HL-60 (cell line): ENCODE data around the gene COX7A1.

Experiments used
- GABPA ChIP-seq: IDR thresholded peaks from 2 replicates; pipeline ENCODE4 v1.6.1; 2012; ENCODE audit warnings: low read depth
- POLR2AphosphoS5 ChIP-seq: IDR thresholded peaks from 2 replicates; pipeline ENCODE4 v1.6.1; 2012; ENCODE audit warnings: low read depth
- SPI1 ChIP-seq: IDR thresholded peaks from 2 replicates; pipeline ENCODE4 v1.6.1; 2012; ENCODE audit warnings: low read depth, mild to moderate bottlenecking, borderline replicate concordance
- TF ChIP-seq, protein P1 (sequence below): IDR thresholded peaks from one replicate; pipeline ENCODE4 v1.5.1; 2011; ENCODE audit warnings: low read length, control low read depth, inconsistent platforms; ENCODE audit not compliant: insufficient read depth
- TF ChIP-seq, protein P2 (sequence below): IDR thresholded peaks from 2 replicates; pipeline ENCODE4 v1.6.1; 2012; ENCODE audit warnings: low read depth; ENCODE audit not compliant: insufficient replicate concordance

DNA sequence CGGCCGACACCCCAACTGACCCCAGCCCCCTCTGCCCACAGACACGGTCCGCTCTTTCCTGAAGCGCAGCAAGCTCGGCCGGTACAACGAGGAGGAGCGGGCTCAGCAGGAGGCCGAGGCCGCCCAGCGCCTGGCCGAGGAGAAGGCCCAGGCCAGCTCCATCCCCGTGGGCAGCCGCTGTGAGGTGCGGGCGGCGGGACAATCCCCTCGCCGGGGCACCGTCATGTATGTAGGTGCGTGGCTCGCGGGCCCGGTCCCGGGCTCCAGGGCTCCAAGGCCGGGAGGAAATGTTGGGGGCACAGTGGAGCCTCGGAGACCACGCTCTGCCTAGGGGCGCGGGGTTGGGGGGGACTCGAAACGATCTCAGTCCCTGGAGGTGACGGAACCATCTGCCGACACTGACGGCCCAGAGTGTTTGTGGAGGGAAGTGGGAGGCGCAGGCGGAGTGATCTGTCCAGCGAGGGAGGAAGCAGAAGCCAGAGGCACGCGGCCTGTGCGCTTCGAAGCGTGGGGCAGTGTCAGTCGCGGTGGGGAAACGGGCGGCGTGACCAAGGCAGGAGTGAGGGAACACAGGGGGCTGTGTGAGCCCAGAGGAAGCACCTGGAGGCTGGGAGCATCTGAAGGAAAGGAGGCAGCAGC is 30.6 kb downstream of the COX7A1 start:
- TF ChIP-seq, protein P1, sequence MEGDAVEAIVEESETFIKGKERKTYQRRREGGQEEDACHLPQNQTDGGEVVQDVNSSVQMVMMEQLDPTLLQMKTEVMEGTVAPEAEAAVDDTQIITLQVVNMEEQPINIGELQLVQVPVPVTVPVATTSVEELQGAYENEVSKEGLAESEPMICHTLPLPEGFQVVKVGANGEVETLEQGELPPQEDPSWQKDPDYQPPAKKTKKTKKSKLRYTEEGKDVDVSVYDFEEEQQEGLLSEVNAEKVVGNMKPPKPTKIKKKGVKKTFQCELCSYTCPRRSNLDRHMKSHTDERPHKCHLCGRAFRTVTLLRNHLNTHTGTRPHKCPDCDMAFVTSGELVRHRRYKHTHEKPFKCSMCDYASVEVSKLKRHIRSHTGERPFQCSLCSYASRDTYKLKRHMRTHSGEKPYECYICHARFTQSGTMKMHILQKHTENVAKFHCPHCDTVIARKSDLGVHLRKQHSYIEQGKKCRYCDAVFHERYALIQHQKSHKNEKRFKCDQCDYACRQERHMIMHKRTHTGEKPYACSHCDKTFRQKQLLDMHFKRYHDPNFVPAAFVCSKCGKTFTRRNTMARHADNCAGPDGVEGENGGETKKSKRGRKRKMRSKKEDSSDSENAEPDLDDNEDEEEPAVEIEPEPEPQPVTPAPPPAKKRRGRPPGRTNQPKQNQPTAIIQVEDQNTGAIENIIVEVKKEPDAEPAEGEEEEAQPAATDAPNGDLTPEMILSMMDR, result no peak
- TF ChIP-seq, protein P2, sequence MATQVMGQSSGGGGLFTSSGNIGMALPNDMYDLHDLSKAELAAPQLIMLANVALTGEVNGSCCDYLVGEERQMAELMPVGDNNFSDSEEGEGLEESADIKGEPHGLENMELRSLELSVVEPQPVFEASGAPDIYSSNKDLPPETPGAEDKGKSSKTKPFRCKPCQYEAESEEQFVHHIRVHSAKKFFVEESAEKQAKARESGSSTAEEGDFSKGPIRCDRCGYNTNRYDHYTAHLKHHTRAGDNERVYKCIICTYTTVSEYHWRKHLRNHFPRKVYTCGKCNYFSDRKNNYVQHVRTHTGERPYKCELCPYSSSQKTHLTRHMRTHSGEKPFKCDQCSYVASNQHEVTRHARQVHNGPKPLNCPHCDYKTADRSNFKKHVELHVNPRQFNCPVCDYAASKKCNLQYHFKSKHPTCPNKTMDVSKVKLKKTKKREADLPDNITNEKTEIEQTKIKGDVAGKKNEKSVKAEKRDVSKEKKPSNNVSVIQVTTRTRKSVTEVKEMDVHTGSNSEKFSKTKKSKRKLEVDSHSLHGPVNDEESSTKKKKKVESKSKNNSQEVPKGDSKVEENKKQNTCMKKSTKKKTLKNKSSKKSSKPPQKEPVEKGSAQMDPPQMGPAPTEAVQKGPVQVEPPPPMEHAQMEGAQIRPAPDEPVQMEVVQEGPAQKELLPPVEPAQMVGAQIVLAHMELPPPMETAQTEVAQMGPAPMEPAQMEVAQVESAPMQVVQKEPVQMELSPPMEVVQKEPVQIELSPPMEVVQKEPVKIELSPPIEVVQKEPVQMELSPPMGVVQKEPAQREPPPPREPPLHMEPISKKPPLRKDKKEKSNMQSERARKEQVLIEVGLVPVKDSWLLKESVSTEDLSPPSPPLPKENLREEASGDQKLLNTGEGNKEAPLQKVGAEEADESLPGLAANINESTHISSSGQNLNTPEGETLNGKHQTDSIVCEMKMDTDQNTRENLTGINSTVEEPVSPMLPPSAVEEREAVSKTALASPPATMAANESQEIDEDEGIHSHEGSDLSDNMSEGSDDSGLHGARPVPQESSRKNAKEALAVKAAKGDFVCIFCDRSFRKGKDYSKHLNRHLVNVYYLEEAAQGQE, result no peak
- no peak for TF ChIP-seq POLR2AphosphoS5
- no peak for TF ChIP-seq SPI1
- no peak for TF ChIP-seq GABPA
